Measurements from ENCODE around the gene ZBTB47.

The ZBTB47 gene

DNA sequence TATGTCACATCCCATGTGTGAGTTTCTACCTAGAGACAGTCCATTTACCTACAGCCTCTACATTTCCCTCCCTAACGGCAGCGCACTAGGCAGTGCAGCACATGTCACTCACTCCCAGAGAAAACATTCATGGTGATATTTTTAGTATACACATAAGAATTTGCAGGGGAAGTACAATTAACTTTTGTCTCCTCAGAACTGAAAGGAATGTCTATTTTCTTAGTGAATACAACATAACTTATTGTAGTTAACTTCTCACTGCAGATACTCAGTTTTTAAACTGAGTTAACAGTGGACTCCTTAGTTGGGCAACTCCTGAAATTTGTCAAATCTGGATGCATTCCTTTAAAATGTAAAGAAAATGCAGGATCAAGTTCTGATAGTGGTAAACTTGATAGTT lies 4.5 kb upstream of the ZBTB47 start:
- Mint-ChIP-seq H3K4me3 (peak overlapping the region in 1 of 3 experiments; percentile 51), H3K27ac (peak overlapping the region; percentile 26 to 60 (median 40)), H3K4me1 (peaks cover 33% of the 10 kb centered on the region), H3K36me3 (ENCODE audit: low read depth) (peaks cover 42% of the 10 kb centered on the region), H3K9me3 (no peaks in the 10 kb centered on the region), H3K27me3 (ENCODE audit: low read depth) (no peaks in the 10 kb centered on the region)
- no peak for TF ChIP-seq CTCF (IDR thresholded peaks at IDR 0.05; ENCODE audit: unreplicated experiment in 3 of 3)

- TF ChIP-seq CTCF (IDR thresholded peaks at IDR 0.05; ENCODE audit: unreplicated experiment in 3 of 3), result no peak
- peaks cover 33% of the 10 kb centered on the region for H3K4me1 Mint-ChIP-seq
- peak overlapping the region in 2 of 3 experiments; percentile 28 to 50 for H3K27ac Mint-ChIP-seq
- H3K27me3 Mint-ChIP-seq (ENCODE audit: low read depth), result no peaks in the 10 kb centered on the region
- H3K9me3 Mint-ChIP-seq, result no peaks in the 10 kb centered on the region
- no peak overlapping the region for H3K4me3 Mint-ChIP-seq
- H3K36me3 Mint-ChIP-seq (ENCODE audit: low read depth), result peaks cover 37% of the 10 kb centered on the region
Observed at GRCh38 chr3:42649783-42650182, 3.7 kb upstream of the ZBTB47 start.

GRCh38 chr3:42651248-42652091 lies 2.0 kb upstream of the ZBTB47 start:
- TF ChIP-seq CTCF (IDR thresholded peaks at IDR 0.05; ENCODE audit: unreplicated experiment in 3 of 3), result no peak
- H3K27me3 Mint-ChIP-seq (ENCODE audit: low read depth), result no peaks in the 10 kb centered on the region
- H3K9me3 Mint-ChIP-seq, result no peaks in the 10 kb centered on the region
- H3K36me3 Mint-ChIP-seq (ENCODE audit: low read depth), result peaks cover 24% of the 10 kb centered on the region
- H3K27ac Mint-ChIP-seq, result peak overlapping the region; percentile 72 to 82 (median 81)
- H3K4me3 Mint-ChIP-seq, result peak overlapping the region; percentile 44 to 95 (median 69)
- H3K4me1 Mint-ChIP-seq, result peaks cover 37% of the 10 kb centered on the region

DNA sequence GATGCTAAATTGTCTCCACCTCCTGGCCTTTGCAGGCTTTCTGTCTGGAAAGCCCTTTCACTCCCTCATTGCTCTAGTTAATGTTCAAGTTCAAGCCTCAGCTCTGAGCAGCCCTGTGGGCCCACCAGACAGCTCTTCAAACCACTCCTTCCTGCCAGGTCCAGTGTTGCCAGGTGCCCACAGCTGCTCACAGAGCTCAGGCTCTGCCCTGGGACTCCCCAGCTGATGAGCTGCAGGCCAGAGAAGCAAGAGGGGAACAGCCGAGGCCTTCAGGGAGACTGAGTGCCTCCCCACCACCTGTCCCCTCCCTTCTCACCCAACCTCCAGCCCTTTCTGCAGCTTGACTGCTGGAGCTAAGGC lies 1.3 kb upstream of the ZBTB47 start:
- H3K36me3 Mint-ChIP-seq (ENCODE audit: low read depth), result peaks cover 17% of the 10 kb centered on the region
- H3K4me1 Mint-ChIP-seq, result peaks cover 37% of the 10 kb centered on the region
- no peak for TF ChIP-seq CTCF (IDR thresholded peaks at IDR 0.05; ENCODE audit: unreplicated experiment in 3 of 3)
- H3K27ac Mint-ChIP-seq, result peak overlapping the region; percentile 67 to 82 (median 81)
- H3K9me3 Mint-ChIP-seq, result no peaks in the 10 kb centered on the region
- peak overlapping the region; percentile 40 to 95 (median 55) for H3K4me3 Mint-ChIP-seq
- H3K27me3 Mint-ChIP-seq (ENCODE audit: low read depth), result no peaks in the 10 kb centered on the region

GRCh38 chr3:42652611-42653302 lies 740 bp upstream of the ZBTB47 start:
- Mint-ChIP-seq H3K27me3 (ENCODE audit: low read depth) (no peaks in the 10 kb centered on the region), H3K4me3 (peak overlapping the region; percentile 94 to 95 (median 94)), H3K36me3 (ENCODE audit: low read depth) (peaks cover 15% of the 10 kb centered on the region), H3K27ac (peak overlapping the region; percentile 64 to 94 (median 82)), H3K9me3 (no peaks in the 10 kb centered on the region), H3K4me1 (peaks cover 38% of the 10 kb centered on the region)
- no peak for TF ChIP-seq CTCF (IDR thresholded peaks at IDR 0.05; ENCODE audit: unreplicated experiment in 3 of 3)
